Subcutaneous adipose tissue (tissue), 4 donors: ENCODE measurements around the gene ZBTB18. TPM values are rescaled to one million over a fixed set of nuclear protein-coding genes. Genes with fewer than 3 reads are reported as not detected.

Source experiments
- total RNA-seq, 4 donors: library from RNA; depleted of rRNA; stranded (reverse); fragments of >200 nt; gene quantifications; one replicate each; pipeline ENCODE4 v1.1.0, GENCODE V29; 2016
- TF ChIP-seq, protein P1 (sequence below): fragments of 450-650 bp; IDR thresholded peaks from one replicate; pipeline ENCODE4 v1.5.1; 2016; ENCODE audit warnings: low read depth, mild to moderate bottlenecking, control low read depth, antibody characterized with exemption, moderate library complexity

The ZBTB18 gene
- total RNA-seq, 4 donors from 2014 or later: 8.3 to 17.7 (median 9.8) TPM

DNA sequence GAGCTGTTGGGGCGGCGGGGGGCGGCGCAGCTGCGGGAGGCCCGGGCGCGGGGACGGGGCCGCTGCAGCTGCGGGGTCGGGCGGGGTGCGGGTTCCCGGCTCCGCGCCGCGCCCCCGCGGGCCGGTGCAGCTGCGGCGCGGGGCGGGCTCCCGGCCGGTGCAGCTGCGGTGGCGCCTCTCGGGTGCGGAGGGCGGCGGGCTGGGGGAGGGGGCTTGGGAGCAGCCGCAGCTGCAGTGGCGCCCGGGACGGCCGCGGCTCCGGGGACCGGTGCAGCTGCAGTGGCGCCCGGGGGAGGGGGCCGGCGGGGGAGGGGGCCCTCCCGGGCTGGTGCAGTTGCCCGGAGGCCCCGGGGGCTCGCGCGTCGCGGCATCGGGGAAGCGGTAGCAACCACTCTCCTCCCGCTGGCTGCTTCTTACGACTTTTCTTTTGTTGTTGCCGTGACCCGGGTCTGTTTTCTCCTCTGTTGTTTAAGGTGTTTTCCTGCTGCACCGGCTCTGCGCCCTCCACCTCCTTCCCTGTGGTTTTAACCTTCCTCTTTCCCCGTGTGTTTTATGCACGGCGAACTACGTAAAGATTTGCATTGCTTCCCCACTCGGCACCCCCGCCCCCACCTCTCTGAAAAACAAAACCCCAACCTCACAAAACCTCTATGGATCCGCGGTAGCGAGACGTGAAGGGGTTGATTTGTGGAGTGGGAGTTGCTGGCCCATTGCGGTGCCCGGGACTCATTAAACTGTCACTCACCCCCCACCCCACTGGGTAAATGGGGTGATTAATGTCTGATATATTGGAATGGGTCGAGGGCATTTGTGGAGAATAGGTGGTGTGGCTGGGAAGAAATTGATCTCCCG is 1.7 kb upstream of the ZBTB18 start:
- TF ChIP-seq, protein P1, sequence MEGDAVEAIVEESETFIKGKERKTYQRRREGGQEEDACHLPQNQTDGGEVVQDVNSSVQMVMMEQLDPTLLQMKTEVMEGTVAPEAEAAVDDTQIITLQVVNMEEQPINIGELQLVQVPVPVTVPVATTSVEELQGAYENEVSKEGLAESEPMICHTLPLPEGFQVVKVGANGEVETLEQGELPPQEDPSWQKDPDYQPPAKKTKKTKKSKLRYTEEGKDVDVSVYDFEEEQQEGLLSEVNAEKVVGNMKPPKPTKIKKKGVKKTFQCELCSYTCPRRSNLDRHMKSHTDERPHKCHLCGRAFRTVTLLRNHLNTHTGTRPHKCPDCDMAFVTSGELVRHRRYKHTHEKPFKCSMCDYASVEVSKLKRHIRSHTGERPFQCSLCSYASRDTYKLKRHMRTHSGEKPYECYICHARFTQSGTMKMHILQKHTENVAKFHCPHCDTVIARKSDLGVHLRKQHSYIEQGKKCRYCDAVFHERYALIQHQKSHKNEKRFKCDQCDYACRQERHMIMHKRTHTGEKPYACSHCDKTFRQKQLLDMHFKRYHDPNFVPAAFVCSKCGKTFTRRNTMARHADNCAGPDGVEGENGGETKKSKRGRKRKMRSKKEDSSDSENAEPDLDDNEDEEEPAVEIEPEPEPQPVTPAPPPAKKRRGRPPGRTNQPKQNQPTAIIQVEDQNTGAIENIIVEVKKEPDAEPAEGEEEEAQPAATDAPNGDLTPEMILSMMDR: no peak

GRCh38 chr1:244050014-244050834 is 859 bp upstream of the ZBTB18 start:
- TF ChIP-seq, protein P1: no peak

- TF ChIP-seq, protein P1: no peak
Observed at GRCh38 chr1:244052016-244052727, 1.1 kb downstream of the ZBTB18 start.

DNA sequence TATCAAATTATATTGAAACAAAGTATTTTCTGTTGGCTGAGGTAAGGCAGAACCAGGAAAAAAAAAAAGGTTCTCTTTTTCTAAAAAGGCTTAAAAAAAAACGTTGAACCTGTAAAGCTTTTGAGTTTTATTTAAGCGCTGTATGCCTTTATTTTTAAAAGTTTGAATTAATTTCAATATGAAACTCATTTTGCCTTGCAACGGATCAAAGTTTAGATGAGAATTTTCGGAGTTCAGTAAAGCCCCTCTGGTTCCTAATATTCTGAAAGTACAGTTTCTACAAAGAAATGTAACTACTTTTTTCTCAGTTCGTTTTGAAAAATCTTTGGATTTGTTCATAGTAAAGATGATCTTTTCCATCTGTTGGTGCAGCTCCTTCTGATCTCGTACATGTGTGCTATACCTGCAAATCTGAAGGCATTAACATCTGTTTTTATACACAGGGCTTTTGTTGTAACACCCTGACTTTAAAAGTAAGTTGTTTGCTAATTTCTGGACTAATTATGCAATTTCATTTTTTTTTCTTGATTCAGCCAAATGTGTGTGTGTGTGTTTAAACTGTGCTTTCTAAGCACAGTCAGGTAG is 1.7 kb downstream of the ZBTB18 start:
- TF ChIP-seq, protein P1: no peak

DNA sequence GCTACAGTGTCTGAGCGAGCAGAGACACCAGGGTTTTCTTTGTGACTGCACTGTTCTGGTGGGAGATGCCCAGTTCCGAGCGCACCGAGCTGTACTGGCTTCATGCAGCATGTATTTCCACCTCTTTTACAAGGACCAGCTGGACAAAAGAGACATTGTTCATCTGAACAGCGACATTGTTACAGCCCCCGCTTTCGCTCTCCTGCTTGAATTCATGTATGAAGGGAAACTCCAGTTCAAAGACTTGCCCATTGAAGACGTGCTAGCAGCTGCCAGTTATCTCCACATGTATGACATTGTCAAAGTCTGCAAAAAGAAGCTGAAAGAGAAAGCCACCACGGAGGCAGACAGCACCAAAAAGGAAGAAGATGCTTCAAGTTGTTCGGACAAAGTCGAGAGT is 2.7 kb downstream of the ZBTB18 start:
- TF ChIP-seq, protein P1: no peak

DNA sequence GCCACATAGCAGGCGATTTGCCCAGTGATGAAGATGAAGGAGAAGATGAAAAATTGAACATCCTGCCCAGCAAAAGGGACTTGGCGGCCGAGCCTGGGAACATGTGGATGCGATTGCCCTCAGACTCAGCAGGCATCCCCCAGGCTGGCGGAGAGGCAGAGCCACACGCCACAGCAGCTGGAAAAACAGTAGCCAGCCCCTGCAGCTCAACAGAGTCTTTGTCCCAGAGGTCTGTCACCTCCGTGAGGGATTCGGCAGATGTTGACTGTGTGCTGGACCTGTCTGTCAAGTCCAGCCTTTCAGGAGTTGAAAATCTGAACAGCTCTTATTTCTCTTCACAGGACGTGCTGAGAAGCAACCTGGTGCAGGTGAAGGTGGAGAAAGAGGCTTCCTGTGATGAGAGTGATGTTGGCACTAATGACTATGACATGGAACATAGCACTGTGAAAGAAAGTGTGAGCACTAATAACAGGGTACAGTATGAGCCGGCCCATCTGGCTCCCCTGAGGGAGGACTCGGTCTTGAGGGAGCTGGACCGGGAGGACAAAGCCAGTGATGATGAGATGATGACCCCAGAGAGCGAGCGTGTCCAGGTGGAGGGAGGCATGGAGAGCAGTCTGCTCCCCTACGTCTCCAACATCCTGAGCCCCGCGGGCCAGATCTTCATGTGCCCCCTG is 3.3 kb downstream of the ZBTB18 start:
- TF ChIP-seq, protein P1: no peak
